Mononuclear cell (primary cell): Measurements from ENCODE around the gene SEMA5A. TPM values are rescaled to one million over a fixed set of nuclear protein-coding genes. Genes with fewer than 3 reads are reported as not detected.

Experiments used
- H3K27me3 ChIP-seq: 2 replicates; pipeline ENCODE4 v1.6.0; 2011; ENCODE audit warnings: low read length, control low read depth; ENCODE audit not compliant: insufficient read depth
- H3K4me1 ChIP-seq: 2 replicates; pipeline ENCODE4 v1.5.1; 2011; ENCODE audit warnings: mild to moderate bottlenecking, low read length, control low read depth; ENCODE audit not compliant: insufficient read depth
- H3K4me3 ChIP-seq: 2 replicates; pipeline ENCODE4 v1.5.1; 2011; ENCODE audit warnings: mild to moderate bottlenecking, low read length, moderate library complexity
- H3K9me3 ChIP-seq: 2 replicates; pipeline ENCODE4 v1.5.1; 2011; ENCODE audit warnings: low read depth, mild to moderate bottlenecking, control low read depth, low read length
- total RNA-seq: library from RNA; depleted of rRNA; stranded (reverse); fragments of >200 nt; gene quantifications from one replicate; pipeline ENCODE4 v1.2.3, GENCODE V29; 2012

The SEMA5A gene
- total RNA-seq, 1 donor, result 0.84 TPM

DNA sequence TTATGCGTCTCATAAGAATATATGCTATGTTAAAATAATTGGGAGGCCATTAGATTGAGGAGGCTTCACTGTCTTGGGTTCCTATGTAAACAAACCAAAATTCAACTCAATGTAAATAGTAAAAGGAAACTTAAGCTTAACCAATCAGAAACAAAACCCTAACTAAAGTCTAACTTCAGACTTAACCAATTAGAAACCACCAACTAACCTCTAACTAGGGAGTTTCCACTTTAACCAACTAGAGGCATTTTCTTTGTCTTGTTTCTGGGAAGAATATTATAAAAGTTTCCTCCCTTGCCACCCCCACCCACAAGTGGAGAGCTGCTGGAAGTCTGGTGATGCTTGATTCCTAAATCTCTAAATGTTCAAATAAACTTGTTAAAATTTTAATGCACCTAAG, 214.5 kb downstream of the SEMA5A start:
- Histone ChIP-seq H3K9me3 (no peaks in the 10 kb centered on the region), H3K4me3 (no peak overlapping the region), H3K4me1 (no peaks in the 10 kb centered on the region)

DNA sequence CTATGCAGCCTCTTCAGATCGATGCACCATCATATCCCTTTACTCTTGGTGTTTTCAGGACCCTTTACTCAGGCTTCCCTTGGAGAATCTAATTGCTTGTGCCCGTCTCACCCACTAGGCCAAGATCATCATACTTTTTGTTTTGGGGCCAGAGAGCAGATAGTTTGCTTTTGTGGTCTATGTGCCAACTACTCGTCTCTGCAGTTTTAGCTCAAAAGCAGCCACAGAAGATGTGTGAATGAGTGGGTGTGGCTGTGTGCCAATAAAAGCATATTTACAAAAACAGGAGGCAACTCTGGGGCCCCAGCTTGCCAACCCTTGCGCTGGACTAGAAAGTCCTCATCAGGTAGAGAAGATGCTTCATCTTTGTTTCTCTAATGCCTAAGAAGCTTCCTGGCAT, 216.8 kb downstream of the SEMA5A start:
- no peaks in the 10 kb centered on the region for H3K4me1 ChIP-seq
- H3K27me3 ChIP-seq, result no peaks in the 10 kb centered on the region
- H3K9me3 ChIP-seq, result no peaks in the 10 kb centered on the region

More for the DNA sequence above, 214.5 kb downstream of the SEMA5A start:
- H3K27me3 ChIP-seq, result no peaks in the 10 kb centered on the region

DNA sequence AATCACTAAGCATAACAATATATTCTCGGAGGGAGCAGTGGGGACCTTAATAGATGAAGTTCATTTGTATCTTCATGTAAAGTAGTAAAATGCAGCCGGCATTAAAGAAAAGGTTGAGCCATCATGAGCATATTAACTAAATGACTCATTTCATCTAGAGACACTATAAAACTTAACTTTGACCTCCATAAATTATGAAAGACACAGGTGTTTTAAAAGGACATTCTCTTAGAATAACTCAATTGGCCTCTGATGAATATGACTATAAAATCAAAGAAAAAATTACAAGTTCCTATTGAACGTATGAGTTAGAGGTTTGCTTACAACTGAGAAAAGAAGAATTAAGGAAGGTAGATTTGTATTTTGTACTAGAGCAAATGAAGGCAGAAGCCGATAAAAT, 220.3 kb downstream of the SEMA5A start:
- no peaks in the 10 kb centered on the region for H3K27me3 ChIP-seq
- no peaks in the 10 kb centered on the region for H3K9me3 ChIP-seq
- no peaks in the 10 kb centered on the region for H3K4me1 ChIP-seq
- H3K4me3 ChIP-seq, result no peak overlapping the region

More for the DNA sequence above, 216.8 kb downstream of the SEMA5A start:
- no peak overlapping the region for H3K4me3 ChIP-seq

DNA sequence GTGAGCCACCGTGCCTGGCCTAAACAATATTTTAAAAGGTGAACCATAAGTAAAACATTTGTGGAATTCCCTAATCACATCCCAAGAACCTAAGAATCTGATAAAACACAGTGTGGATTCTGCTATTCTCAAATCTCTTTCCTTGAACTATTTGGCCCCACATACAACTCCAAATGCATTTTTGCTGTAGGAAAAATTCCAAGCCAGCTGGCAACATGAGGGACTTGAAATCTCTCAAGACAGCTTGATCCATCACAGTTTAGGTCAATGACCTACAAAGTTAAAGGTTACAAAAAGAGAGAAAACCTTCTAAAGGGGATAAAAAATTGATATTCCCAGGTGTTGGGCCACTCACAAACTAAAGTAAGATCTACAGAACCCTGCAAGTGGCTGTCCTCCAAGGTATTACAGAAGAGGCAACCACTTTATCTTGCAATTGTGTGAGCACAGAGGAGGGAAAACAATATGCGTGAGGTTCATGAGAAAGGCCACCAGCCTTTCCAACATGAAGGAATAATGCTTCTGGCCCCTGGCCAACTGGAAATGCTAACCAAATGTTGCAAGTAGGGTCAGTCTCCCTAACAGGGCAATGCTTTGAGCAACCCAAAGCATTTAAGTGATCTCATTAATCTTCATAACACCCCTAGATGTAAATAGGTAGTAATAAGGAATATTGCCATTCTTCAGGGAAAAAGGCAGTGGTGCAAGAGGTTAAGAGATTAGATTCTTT, 221.4 kb downstream of the SEMA5A start:
- Histone ChIP-seq H3K4me1 (no peaks in the 10 kb centered on the region), H3K4me3 (no peak overlapping the region), H3K27me3 (no peaks in the 10 kb centered on the region), H3K9me3 (no peaks in the 10 kb centered on the region)

DNA sequence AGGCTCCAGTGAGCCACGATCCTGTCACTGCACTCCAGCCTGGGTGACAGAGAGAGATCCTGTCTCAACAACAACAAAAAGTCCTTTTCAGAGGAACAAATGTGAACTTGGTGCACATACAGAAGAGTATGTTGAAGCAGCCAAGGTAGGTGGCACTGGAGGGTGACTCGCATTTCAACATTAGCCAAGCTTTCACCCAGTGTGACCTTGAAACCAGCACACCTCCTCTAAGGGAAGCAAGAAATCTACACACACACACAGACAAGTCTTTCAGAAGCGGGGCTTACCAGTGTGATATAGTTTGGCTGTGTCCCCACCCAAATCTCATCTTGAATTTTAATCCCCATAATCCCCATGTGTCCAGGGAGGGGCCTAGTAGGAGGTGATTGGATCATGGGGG, 225.2 kb downstream of the SEMA5A start:
- Histone ChIP-seq H3K27me3 (no peaks in the 10 kb centered on the region), H3K9me3 (no peaks in the 10 kb centered on the region), H3K4me1 (no peaks in the 10 kb centered on the region), H3K4me3 (no peak overlapping the region)

DNA sequence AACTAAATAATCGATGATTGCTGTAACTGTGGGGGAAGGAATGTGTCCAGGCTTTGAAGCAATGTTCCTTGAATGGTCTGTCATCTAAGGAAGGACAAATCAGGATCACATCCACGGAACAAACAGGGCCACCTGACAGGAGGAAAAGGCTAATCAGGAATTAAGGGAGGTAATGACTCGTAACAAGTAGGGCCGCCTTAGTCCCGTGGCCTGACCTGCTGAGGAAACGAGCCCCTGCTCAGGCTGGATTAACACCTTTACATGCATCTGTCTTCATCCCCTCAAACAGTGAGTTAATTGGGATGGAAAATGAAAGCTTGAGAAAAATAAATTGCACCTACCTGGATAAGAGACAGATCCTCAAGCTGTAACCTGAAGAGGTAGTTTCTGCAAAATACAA, 227.8 kb downstream of the SEMA5A start:
- Histone ChIP-seq H3K27me3 (no peaks in the 10 kb centered on the region), H3K4me3 (no peak overlapping the region), H3K9me3 (no peaks in the 10 kb centered on the region), H3K4me1 (no peaks in the 10 kb centered on the region)

GRCh38 chr5:9316733-9317132, 229.1 kb downstream of the SEMA5A start:
- Histone ChIP-seq H3K4me3 (no peak overlapping the region), H3K27me3 (no peaks in the 10 kb centered on the region), H3K4me1 (no peaks in the 10 kb centered on the region), H3K9me3 (no peaks in the 10 kb centered on the region)

DNA sequence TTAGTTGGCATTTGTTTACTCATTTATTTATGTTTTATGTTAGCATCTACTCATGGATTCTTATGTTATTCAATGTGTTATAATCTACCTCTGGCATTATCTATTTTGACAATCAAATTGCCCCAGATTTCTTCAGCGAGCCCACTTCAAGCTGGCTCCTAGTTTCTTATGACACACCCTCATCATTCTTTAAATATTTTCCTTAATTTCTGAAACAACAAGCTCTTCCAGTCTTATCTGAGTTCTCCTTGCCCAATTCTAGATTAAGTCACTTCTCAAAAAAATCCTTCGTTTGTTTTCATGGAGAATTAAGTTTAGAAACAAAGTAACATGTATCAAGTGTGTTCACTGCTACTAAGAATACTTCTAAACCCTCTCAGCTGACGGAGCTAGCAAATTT, 229.8 kb downstream of the SEMA5A start:
- H3K9me3 ChIP-seq, result no peaks in the 10 kb centered on the region
- H3K4me3 ChIP-seq, result no peak overlapping the region
- H3K4me1 ChIP-seq, result no peaks in the 10 kb centered on the region
- no peaks in the 10 kb centered on the region for H3K27me3 ChIP-seq

- Histone ChIP-seq H3K9me3 (no peaks in the 10 kb centered on the region), H3K4me1 (no peaks in the 10 kb centered on the region), H3K27me3 (no peaks in the 10 kb centered on the region), H3K4me3 (no peak overlapping the region)
Measured at GRCh38 chr5:9314558-9314957, 231.3 kb downstream of the SEMA5A start.

- Histone ChIP-seq H3K4me3 (no peak overlapping the region), H3K9me3 (no peaks in the 10 kb centered on the region), H3K27me3 (no peaks in the 10 kb centered on the region), H3K4me1 (no peaks in the 10 kb centered on the region)
Measured at GRCh38 chr5:9313751-9314150, 232.1 kb downstream of the SEMA5A start.

DNA sequence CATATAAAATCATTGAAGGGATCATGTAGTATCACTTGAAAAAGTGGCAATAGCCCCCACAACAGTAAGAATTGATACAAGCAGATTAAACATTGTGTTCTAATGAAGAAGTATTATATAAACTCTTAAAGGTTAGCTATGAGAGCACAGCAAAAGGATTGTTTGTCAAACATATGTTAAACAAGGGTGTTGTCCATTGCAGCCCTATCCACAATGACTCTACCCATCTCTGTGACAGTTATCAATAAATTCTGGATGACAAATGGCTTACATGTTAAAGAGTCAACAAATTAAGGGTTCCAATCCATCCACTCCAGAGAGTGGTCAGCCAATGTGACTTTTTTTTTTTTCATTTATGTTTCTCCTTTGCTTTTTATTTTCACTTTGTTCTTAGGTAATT, 238.7 kb downstream of the SEMA5A start:
- H3K4me3 ChIP-seq, result no peak overlapping the region
- H3K27me3 ChIP-seq, result no peaks in the 10 kb centered on the region
- no peaks in the 10 kb centered on the region for H3K4me1 ChIP-seq
- H3K9me3 ChIP-seq, result no peaks in the 10 kb centered on the region

DNA sequence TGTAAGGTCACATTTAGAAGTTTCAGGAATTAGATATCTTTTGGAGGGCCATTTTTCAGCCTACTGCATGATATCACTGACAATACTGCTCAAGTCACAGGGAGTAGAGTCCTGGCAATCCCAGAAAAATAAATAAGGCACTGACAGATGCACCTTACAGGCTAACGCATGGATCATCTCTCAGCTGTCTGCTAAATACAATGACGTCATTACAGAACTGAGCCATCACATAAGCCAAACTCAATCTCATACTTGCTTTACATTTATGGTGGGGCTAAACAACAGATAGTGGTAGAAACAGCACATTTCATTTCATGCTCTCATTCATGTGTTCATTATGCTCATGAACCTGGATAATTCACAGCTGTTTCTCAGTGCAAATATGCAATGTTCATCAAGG, 243.7 kb downstream of the SEMA5A start:
- Histone ChIP-seq H3K4me1 (no peaks in the 10 kb centered on the region), H3K27me3 (no peaks in the 10 kb centered on the region), H3K4me3 (no peak overlapping the region), H3K9me3 (no peaks in the 10 kb centered on the region)

- Histone ChIP-seq H3K27me3 (no peaks in the 10 kb centered on the region), H3K4me1 (no peaks in the 10 kb centered on the region), H3K4me3 (no peak overlapping the region), H3K9me3 (no peaks in the 10 kb centered on the region)
Measured at GRCh38 chr5:9301200-9301599, 244.7 kb downstream of the SEMA5A start.

- no peaks in the 10 kb centered on the region for H3K27me3 ChIP-seq
- H3K4me3 ChIP-seq, result no peak overlapping the region
- no peaks in the 10 kb centered on the region for H3K4me1 ChIP-seq
- H3K9me3 ChIP-seq, result no peaks in the 10 kb centered on the region
Measured at GRCh38 chr5:9297134-9297533, 248.7 kb downstream of the SEMA5A start.

GRCh38 chr5:9295466-9295801, 250.4 kb downstream of the SEMA5A start:
- Histone ChIP-seq H3K4me1 (no peaks in the 10 kb centered on the region), H3K4me3 (no peak overlapping the region), H3K27me3 (no peaks in the 10 kb centered on the region), H3K9me3 (no peaks in the 10 kb centered on the region)

GRCh38 chr5:9294793-9295465, 250.9 kb downstream of the SEMA5A start:
- H3K9me3 ChIP-seq, result no peaks in the 10 kb centered on the region
- no peaks in the 10 kb centered on the region for H3K27me3 ChIP-seq
- H3K4me1 ChIP-seq, result no peaks in the 10 kb centered on the region
- no peak overlapping the region for H3K4me3 ChIP-seq
